Keratinocyte (primary cell): ENCODE measurements around the gene CDC14A. TPM values are rescaled to one million over a fixed set of nuclear protein-coding genes. Genes with fewer than 3 reads are reported as not detected.

Source experiments
- DNase-seq: peaks from one replicate; pipeline ENCODE4 v3.0.0-alpha.2; 2011; ENCODE audit warnings: low read depth, missing footprints, low spot score
- FAIRE-seq: peaks from 2 replicates; lab custom pipeline; 2011; peaks lifted over from hg19 to GRCh38; lab: Jason Lieb, UNC
- H2AFZ ChIP-seq: 2 replicates; pipeline ENCODE4 v1.6.0; 2012; ENCODE audit warnings: low read length, control low read depth, inconsistent platforms; ENCODE audit not compliant: control insufficient read depth
- H3K27ac ChIP-seq: 2 replicates; pipeline ENCODE4 v1.5.1; 2011; ENCODE audit warnings: low read length; ENCODE audit not compliant: control insufficient read depth, insufficient read depth
- H3K27me3 ChIP-seq: 3 replicates; pipeline ENCODE4 v1.6.0; 2011; ENCODE audit warnings: low read length; ENCODE audit not compliant: control insufficient read depth, insufficient read depth; ENCODE audit errors: extremely low read depth
- H3K36me3 ChIP-seq, 2 experiments: 2 replicates in 1 of 2; 3 replicates in 1 of 2; pipeline ENCODE4 v1.5.1; 2011; ENCODE audit warnings: low read length in 2 of 2, mild to moderate bottlenecking in 1 of 2; ENCODE audit not compliant: control insufficient read depth in 2 of 2, insufficient read depth in 2 of 2; ENCODE audit errors: extremely low read depth in 1 of 2
- H3K4me1 ChIP-seq: 3 replicates; pipeline ENCODE4 v1.5.1; 2011; ENCODE audit warnings: low read length; ENCODE audit not compliant: control insufficient read depth, insufficient read depth; ENCODE audit errors: extremely low read depth
- H3K4me2 ChIP-seq: 3 replicates; pipeline ENCODE4 v1.6.0; 2011; ENCODE audit warnings: low read depth, low read length; ENCODE audit not compliant: control insufficient read depth, insufficient read depth; ENCODE audit errors: extremely low read depth
- H3K4me3 ChIP-seq, 3 experiments: fragments of 200-600 bp in 1 of 3; sonication (generic) in 1 of 3; 2 replicates in 2 of 3; 3 replicates in 1 of 3; pipeline ENCODE4 v1.5.1; 2011 to 2016; ENCODE audit warnings: low read length in 3 of 3, mild to moderate bottlenecking in 3 of 3, control low read depth in 2 of 3, inconsistent platforms in 1 of 3, low read depth in 1 of 3, mixed read lengths in 1 of 3, mixed run types in 1 of 3, moderate library complexity in 1 of 3; ENCODE audit not compliant: control insufficient read depth in 2 of 3, insufficient read depth in 2 of 3; ENCODE audit errors: extremely low read depth in 1 of 3
- H3K79me2 ChIP-seq: 2 replicates; pipeline ENCODE4 v1.6.0; 2012; ENCODE audit warnings: low read length; ENCODE audit not compliant: control insufficient read depth, insufficient read depth
- H3K9ac ChIP-seq: 3 replicates; pipeline ENCODE4 v1.6.0; 2011; ENCODE audit warnings: low read length; ENCODE audit not compliant: control insufficient read depth, insufficient read depth; ENCODE audit errors: extremely low read depth
- H3K9me1 ChIP-seq: 3 replicates; pipeline ENCODE4 v1.6.0; 2011; ENCODE audit warnings: low read length; ENCODE audit not compliant: control insufficient read depth, insufficient read depth; ENCODE audit errors: extremely low read depth
- H3K9me3 ChIP-seq: 2 replicates; pipeline ENCODE4 v1.5.1; 2012; ENCODE audit warnings: low read depth, low read length; ENCODE audit not compliant: control insufficient read depth
- H4K20me1 ChIP-seq: 3 replicates; pipeline ENCODE4 v1.6.0; 2011; ENCODE audit warnings: low read length; ENCODE audit not compliant: control insufficient read depth, insufficient read depth; ENCODE audit errors: extremely low read depth
- EZH2 ChIP-seq: IDR thresholded peaks from one replicate; pipeline ENCODE4 v1.6.1; 2012; ENCODE audit warnings: inconsistent platforms, mild to moderate bottlenecking, low read length, moderate library complexity
- dilution Hi-C: fragments of 300-500 bp; cut with MboI; formaldehyde crosslinking; loops from one replicate; pipeline ENCODE4 v1.7.0; 2020; ENCODE audit warnings: low sequenced_read_pairs; ENCODE audit not compliant: extremely low pct_ligation_motif_present
- polyA plus RNA-seq, 5 experiments: library from polyadenylated mRNA; depleted of rRNA in 3 of 5; stranded (reverse) in 3 of 5; stranded (forward) in 1 of 5; unstranded in 1 of 5; fragments of >200 nt; gene quantifications; 1 replicate in 1 of 5; 2 replicates in 3 of 5; 3 replicates in 1 of 5; pipeline versions ENCODE4 v1.2.1 to v1.2.3, GENCODE V29; 2011 to 2012; ENCODE audit warnings: missing spikeins in 2 of 5, low read depth in 1 of 5, low replicate concordance in 1 of 5
- TF ChIP-seq, protein P1 (sequence below), 3 experiments: IDR thresholded peaks in 1 of 3; conservative IDR thresholded peaks in 1 of 3; optimal IDR thresholded peaks in 1 of 3; 2 replicates in 2 of 3; 3 replicates in 1 of 3; pipeline versions ENCODE3 to v1.5.1; 2011; ENCODE audit warnings: low read length in 3 of 3, mild to moderate bottlenecking in 3 of 3, moderate library complexity in 2 of 3, control low read depth in 1 of 3, inconsistent platforms in 1 of 3; ENCODE audit not compliant: insufficient read depth in 2 of 3; ENCODE audit errors: extremely low read depth in 1 of 3

CDC14A gene
- polyA plus RNA-seq, 1 donor (not counting 4 experiments of a cell fraction or from before 2014, with no cell fraction given) = 2.2 TPM

DNA sequence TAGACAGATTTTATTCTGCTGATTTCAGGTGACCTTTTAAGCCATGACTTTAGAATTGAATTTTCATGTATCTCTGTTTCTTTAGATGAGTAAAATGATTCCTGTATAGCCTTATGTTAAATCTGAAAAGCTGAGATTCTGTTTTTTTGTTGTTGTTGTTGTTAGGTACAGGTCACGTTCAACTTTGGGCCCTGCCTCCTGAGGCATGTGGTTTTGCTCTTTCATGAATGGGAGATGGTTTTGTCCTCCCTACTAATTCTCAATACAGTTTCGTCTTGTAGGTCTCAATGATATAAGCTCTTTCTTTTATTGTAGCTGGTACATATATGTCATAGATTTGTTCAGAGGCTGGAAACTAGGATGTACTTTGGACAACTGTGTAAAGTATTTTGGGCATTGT lies 79.6 kb downstream of the CDC14A start:
- TF ChIP-seq, protein P1, sequence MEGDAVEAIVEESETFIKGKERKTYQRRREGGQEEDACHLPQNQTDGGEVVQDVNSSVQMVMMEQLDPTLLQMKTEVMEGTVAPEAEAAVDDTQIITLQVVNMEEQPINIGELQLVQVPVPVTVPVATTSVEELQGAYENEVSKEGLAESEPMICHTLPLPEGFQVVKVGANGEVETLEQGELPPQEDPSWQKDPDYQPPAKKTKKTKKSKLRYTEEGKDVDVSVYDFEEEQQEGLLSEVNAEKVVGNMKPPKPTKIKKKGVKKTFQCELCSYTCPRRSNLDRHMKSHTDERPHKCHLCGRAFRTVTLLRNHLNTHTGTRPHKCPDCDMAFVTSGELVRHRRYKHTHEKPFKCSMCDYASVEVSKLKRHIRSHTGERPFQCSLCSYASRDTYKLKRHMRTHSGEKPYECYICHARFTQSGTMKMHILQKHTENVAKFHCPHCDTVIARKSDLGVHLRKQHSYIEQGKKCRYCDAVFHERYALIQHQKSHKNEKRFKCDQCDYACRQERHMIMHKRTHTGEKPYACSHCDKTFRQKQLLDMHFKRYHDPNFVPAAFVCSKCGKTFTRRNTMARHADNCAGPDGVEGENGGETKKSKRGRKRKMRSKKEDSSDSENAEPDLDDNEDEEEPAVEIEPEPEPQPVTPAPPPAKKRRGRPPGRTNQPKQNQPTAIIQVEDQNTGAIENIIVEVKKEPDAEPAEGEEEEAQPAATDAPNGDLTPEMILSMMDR (optimal IDR thresholded peaks at IDR 0.05 in 1 of 3, IDR thresholded peaks at IDR 0.05 in 1 of 3, conservative IDR thresholded peaks at IDR 0.05 in 1 of 3; ENCODE audit: extremely low read depth in 1 of 3, insufficient read depth in 2 of 3, low read length in 3 of 3) = no peak
- TF ChIP-seq EZH2 = no peak
- no peaks in the 10 kb centered on the region for H4K20me1 ChIP-seq
- no peaks in the 10 kb centered on the region for H3K36me3 ChIP-seq
- no peak for DNase-seq
- H3K9ac ChIP-seq = no peak overlapping the region
- H3K9me1 ChIP-seq = no peaks in the 10 kb centered on the region
- no peaks in the 10 kb centered on the region for H3K79me2 ChIP-seq
- dilution Hi-C loops = no loop called here
- no peak overlapping the region for H3K27ac ChIP-seq
- H3K4me1 ChIP-seq = no peaks in the 10 kb centered on the region
- no peak overlapping the region for H3K4me2 ChIP-seq
- H3K9me3 ChIP-seq = no peaks in the 10 kb centered on the region
- no peak overlapping the region for H3K4me3 ChIP-seq
- H2AFZ ChIP-seq = no peak overlapping the region
- FAIRE-seq = no peak
- H3K27me3 ChIP-seq = no peaks in the 10 kb centered on the region

DNA sequence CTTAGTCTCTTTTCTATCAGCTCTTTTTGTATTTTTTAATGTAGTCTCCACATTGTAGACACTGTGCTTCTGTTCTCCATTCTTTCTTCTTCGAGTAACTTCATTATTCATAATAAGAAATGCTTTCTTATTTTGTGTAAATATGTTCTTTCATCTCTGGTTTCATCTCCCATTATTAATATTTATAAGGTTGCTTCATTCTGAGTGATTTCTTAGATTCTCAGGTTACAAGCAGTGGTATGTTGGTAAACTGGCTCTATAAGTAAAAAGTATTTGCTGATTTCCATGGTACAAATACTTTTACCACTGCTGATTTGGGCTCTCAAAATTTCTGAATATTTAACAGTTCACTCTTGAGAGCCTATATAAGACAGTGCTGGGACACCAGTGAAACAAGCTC lies 81.3 kb downstream of the CDC14A start:
- Histone ChIP-seq H3K4me1 (no peaks in the 10 kb centered on the region), H3K9me1 (no peaks in the 10 kb centered on the region), H3K27me3 (no peaks in the 10 kb centered on the region), H3K79me2 (no peaks in the 10 kb centered on the region), H3K9me3 (no peaks in the 10 kb centered on the region), H3K27ac (no peak overlapping the region), H4K20me1 (no peaks in the 10 kb centered on the region), H2AFZ (no peak overlapping the region), H3K9ac (no peak overlapping the region), H3K4me2 (no peak overlapping the region), H3K4me3 (no peak overlapping the region), H3K36me3 (no peaks in the 10 kb centered on the region)
- no peak for TF ChIP-seq EZH2
- TF ChIP-seq, protein P1 (optimal IDR thresholded peaks at IDR 0.05 in 1 of 3, IDR thresholded peaks at IDR 0.05 in 1 of 3, conservative IDR thresholded peaks at IDR 0.05 in 1 of 3; ENCODE audit: extremely low read depth in 1 of 3, insufficient read depth in 2 of 3, low read length in 3 of 3) = no peak
- FAIRE-seq = no peak
- dilution Hi-C loops = no loop called here
- no peak for DNase-seq
